HepG2 (cell line): Measurements from ENCODE around the gene SKIC2. TPM values are rescaled to one million over a fixed set of nuclear protein-coding genes. Genes with fewer than 3 reads are reported as not detected.

Experiments used
- CREM ChIP-seq, 2 experiments: sonication (generic) in 1 of 2; formaldehyde crosslinking in 1 of 2; IDR thresholded peaks; 2 replicates each; pipeline versions ENCODE4 v1.4.0 to v1.6.1; 2016 to 2020; ENCODE audit warnings: antibody characterized with exemption in 1 of 2, mild to moderate bottlenecking in 1 of 2, missing genetic modification reagents in 1 of 2
- ETV6 ChIP-seq: sonication (generic); formaldehyde crosslinking; conservative IDR thresholded peaks from 2 replicates; pipeline ENCODE4 v1.4.0; 2020; ENCODE audit warnings: missing genetic modification reagents
- HNRNPH1 ChIP-seq: fragments of 200-400 bp; formaldehyde crosslinking; optimal IDR thresholded peaks from 2 replicates; pipeline ENCODE3; 2017; ENCODE audit warnings: mild to moderate bottlenecking, low read depth, low read length
- MLXIP ChIP-seq: sonication (generic); formaldehyde crosslinking; IDR thresholded peaks from 2 replicates; pipeline ENCODE4 v1.9.0; 2021; ENCODE audit warnings: missing genetic modification reagents, borderline replicate concordance
- ZBTB49 ChIP-seq: sonication (generic); formaldehyde crosslinking; IDR thresholded peaks from 2 replicates; pipeline ENCODE4 v1.4.0; 2020; ENCODE audit warnings: missing genetic modification reagents, borderline replicate concordance
- ZNF276 ChIP-seq: sonication (generic); formaldehyde crosslinking; IDR thresholded peaks from 2 replicates; pipeline ENCODE4 v1.4.0; 2020; ENCODE audit warnings: mild to moderate bottlenecking, low read depth, missing genetic modification reagents
- ZNF280D ChIP-seq: sonication (generic); formaldehyde crosslinking; IDR thresholded peaks from 2 replicates; pipeline ENCODE4 v1.5.1; 2020; ENCODE audit warnings: mild to moderate bottlenecking, missing genetic modification reagents
- ZNF512B ChIP-seq: sonication (generic); formaldehyde crosslinking; IDR thresholded peaks from 2 replicates; pipeline ENCODE4 v1.5.1; 2020; ENCODE audit warnings: missing genetic modification reagents, mild to moderate bottlenecking, borderline replicate concordance
- ZNF556 ChIP-seq: sonication (generic); formaldehyde crosslinking; IDR thresholded peaks from 2 replicates; pipeline ENCODE4 v1.4.0; 2020; ENCODE audit warnings: mild to moderate bottlenecking, missing genetic modification reagents, borderline replicate concordance
- ZNF576 ChIP-seq: sonication (generic); formaldehyde crosslinking; IDR thresholded peaks from 2 replicates; pipeline ENCODE4 v1.4.0; 2020; ENCODE audit warnings: mild to moderate bottlenecking, missing genetic modification reagents
- ZNF776 ChIP-seq: sonication (generic); formaldehyde crosslinking; IDR thresholded peaks from 2 replicates; pipeline ENCODE4 v1.4.0; 2020; ENCODE audit warnings: mild to moderate bottlenecking, missing genetic modification reagents
- ZNF841 ChIP-seq: sonication (generic); formaldehyde crosslinking; IDR thresholded peaks from 2 replicates; pipeline ENCODE4 v1.8.1; 2023; ENCODE audit warnings: missing genetic modification reagents, borderline replicate concordance
- polyA plus RNA-seq, 8 experiments: library from polyadenylated mRNA; depleted of rRNA in 3 of 8; stranded (reverse) in 7 of 8; unstranded in 1 of 8; fragments of >200 nt; fragmentation: Illumina TruSeq in 4 of 8; extraction: Trizol in 4 of 8; gene quantifications; 2 replicates each; pipeline versions ENCODE4 v1.2.1 to v1.2.3, GENCODE V29; 2011 to 2016; ENCODE audit warnings: low read depth in 4 of 8, missing spikeins in 1 of 8, mixed read lengths in 1 of 8; ENCODE audit not compliant: insufficient read depth in 1 of 8
- total RNA-seq, 5 experiments: library from RNA; depleted of rRNA; stranded (reverse); fragments of >200 nt; fragmentation: Illumina TruSeq; extraction: Trizol; gene quantifications; 2 replicates each; pipeline ENCODE4 v1.2.3, GENCODE V29; 2016; ENCODE audit warnings: low read depth in 1 of 5

Gene SKIC2
- total and polyA plus RNA-seq, 2 of the 13 experiments (the other 11 are each of a cell fraction or from before 2014, with no cell fraction given), result 67.1 to 68.4 TPM

GRCh38 chr6:31971993-31972708 is 13.2 kb downstream of the SKIC2 start, which contains the start of gene DXO (continued):
- no peak; the same call in 1 of the 2 replicates for TF ChIP-seq MLXIP
- TF ChIP-seq ZNF556 (CRISPR knock-in tag), result peak; percentile 9; the same call in 1 of the 2 replicates
- 0 out of 2 replicates have a peak, but pooled peaks have one; percentile 16 for TF ChIP-seq ZBTB49 (CRISPR knock-in tag)
- 0 out of 2 replicates have a peak, but pooled peaks have one; percentile 61 for TF ChIP-seq ZNF841
- no peak for TF ChIP-seq HNRNPH1
- TF ChIP-seq ZNF276 (CRISPR knock-in tag), result no peak; the same call in 1 of the 2 replicates
- peak; percentile 99 for TF ChIP-seq CREM (IDR thresholded peaks at IDR 0.05)
- TF ChIP-seq CREM (CRISPR knock-in tag; IDR thresholded peaks at IDR 0.05), result peak; percentile 83
- peak; percentile 73; the same call in 1 of the 2 replicates for TF ChIP-seq ZNF280D (CRISPR knock-in tag)
- TF ChIP-seq ZNF776 (CRISPR knock-in tag), result peak; percentile 84
- TF ChIP-seq ZNF576 (CRISPR knock-in tag), result no peak; the same call in 1 of the 2 replicates
- TF ChIP-seq ZNF512B (CRISPR knock-in tag), result no peak
- 0 out of 2 replicates have a peak, but pooled peaks have one; percentile 13 for TF ChIP-seq ETV6 (CRISPR knock-in tag)
